ENCODE results near the gene HPS3.
"Not testable (repeated sequence)": the region's sequence is repeated elsewhere in the genome, so short reads cannot be mapped to it uniquely, and the experiment has no call there.

The HPS3 gene

GRCh38 chr3:149129326-149130205, at the start of gene HPS3:
TSS of gene HPS3 (plus strand) at chr3:149129638. CDS start at chr3:149129724, 86 bp downstream.
- peak; percentile 67 to 68 for DNase-seq (ENCODE audit: low read depth in 2 of 2)

- DNase-seq (ENCODE audit: low read depth in 2 of 2), result no peak
These were observed 49.3 kb upstream of the HPS3 start for GRCh38 chr3:149080011-149080698.

- DNase-seq (ENCODE audit: low read depth in 2 of 2), result no peak
These were observed 48.7 kb upstream of the HPS3 start for GRCh38 chr3:149080699-149081091.

GRCh38 chr3:149081772-149082171, 47.7 kb upstream of the HPS3 start:
- no peak for DNase-seq (ENCODE audit: low read depth in 2 of 2)

- DNase-seq (ENCODE audit: low read depth in 2 of 2), result no peak
These were observed 43.6 kb upstream of the HPS3 start for GRCh38 chr3:149085828-149086231.

DNA sequence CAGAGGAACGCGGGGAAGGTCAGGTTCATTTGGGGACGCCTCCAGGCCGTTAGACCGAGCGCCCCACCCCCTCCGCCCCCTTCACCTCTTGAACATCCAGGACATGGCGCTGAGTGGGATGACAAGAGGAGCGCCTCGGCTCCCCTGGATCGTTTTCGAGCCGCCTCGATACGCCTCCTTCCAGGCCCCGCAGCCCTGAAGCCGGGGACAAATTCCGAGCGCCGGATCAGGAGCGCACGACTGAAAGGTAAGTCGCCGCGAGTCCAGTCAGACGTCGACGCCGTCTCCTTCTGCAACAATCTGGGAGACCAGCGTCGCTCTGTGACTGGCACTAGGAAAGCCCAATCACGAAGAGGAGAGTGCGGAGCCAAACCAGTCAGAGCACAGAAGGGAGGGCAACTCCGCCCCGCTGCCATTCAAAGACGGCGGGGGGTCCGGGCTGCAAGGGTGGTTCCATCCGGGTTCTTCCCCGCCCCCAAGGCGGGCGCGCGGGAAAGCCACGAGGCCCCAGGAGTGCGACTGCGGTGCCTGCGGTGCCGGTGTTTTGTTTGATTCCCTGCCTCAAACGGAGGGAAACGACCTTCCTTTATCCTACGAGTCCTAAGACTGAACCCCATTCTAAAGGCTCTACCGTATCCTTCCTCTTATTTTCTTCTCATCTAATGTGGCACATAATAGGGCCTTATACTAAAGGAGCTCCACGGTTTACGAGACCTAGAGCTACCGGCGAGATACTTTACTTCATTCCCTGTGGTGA, 43.0 kb upstream of the HPS3 start, which contains the start of gene HLTF:
TSS of gene HLTF (minus strand) at position 302 of the 757 bp plus-strand sequence. CDS start at position 105, 197 bp downstream.
- DNase-seq (ENCODE audit: low read depth in 2 of 2), result peak; percentile 76 to 80

- no peak for DNase-seq (ENCODE audit: low read depth in 2 of 2)
These were observed 42.2 kb upstream of the HPS3 start for GRCh38 chr3:149087208-149087607.

DNA sequence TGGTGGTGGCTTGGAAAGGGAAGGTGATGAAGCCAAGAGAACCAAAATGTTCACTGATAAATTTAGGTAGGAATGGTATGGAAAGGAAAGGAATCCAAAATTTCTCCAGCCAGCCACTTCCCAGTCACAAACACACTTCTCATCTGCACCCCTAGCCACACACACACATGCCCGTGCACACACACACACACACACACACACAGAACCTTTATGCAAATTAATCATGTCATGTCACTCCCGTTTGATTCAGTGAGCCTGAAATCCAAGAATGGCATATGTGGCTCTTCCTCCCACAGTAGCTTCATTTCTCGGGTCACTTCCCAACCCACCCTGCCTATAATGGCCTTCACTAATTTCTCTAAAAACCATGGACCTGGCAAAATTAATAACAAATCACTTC, 40.0 kb upstream of the HPS3 start:
- DNase-seq (ENCODE audit: low read depth in 2 of 2), result no peak

GRCh38 chr3:149090461-149090860, 39.0 kb upstream of the HPS3 start:
- DNase-seq (ENCODE audit: low read depth in 2 of 2), result no peak

DNA sequence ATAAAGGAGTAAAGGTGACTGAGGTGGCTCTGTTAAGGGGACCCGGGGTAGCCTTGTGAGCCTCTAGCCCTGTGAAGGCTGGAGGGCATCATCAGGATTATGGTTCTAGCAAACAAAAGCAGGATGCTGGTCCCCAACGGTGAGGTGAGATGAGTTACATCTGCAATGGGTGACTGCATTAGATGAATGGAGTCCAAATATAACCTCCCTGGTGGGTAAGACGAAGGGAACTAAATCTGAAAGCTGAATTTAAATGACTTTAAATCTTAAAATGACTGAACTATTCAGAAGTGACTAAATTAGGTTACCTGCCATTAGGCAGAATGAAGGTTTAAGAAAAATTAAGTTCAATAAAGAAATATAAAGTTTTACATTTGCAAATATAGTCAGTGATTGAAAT, 38.5 kb upstream of the HPS3 start:
- DNase-seq (ENCODE audit: low read depth in 2 of 2), result no peak

GRCh38 chr3:149091983-149092382, 37.5 kb upstream of the HPS3 start:
- DNase-seq (ENCODE audit: low read depth in 2 of 2), result no peak

DNA sequence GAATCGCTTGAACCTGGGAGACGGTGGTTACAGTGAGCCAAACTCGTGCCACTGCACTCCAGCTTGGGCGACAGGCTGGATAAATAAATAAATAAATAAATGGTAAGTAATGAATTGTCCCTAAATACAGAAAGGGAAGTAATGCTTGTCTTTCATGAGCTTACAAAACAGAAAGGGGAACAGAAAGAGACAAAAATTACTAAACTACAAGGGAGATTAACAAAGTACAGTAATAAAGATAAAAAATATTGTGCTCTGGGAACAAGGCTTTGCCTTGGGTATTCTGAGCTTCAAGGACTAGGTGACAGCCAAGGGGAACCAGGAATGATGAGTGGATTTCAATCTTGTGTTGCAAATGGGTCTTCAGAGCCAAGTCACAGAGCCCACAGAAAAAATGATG, 34.0 kb upstream of the HPS3 start:
- DNase-seq (ENCODE audit: low read depth in 2 of 2), result no peak

DNA sequence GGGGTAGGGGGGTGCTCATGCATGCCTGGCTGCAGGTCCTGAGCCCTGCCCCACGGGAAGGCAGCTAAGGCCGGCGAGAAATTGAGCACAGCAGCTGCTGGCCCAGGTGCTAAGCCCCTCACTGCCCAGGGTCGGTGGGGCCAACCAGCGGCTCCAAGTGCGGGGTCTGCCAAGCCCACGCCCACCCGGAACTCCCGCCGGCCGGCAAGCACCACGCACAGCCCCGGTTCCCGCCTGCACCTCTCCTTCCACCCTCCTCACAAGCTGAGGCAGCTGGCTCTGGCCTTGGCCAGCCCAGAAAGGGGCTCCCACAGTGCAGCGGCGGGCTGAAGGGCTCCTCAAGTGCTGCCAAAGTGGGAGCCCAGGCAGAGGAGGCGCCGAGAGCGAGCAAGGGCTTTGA, 31.5 kb upstream of the HPS3 start:
- DNase-seq (ENCODE audit: low read depth in 2 of 2), result not testable (repeated sequence)

DNA sequence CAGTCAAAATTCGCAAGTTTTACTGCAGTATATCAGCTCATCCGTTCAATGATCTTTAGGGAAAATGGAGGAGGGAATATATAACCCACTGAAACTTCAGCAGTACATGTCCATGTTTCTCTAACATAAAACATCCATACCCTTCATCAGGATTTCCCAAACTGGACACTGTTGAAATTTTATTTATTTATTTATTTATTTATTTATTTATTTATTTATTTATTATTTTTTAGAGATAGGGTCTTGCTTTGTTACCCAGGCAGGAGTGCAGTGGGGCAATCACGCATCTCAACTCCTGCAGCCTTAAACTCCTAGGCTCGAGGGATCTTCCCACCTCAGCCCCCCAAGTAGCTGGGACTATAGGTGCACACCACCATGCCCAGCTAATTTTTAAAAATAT, 28.3 kb upstream of the HPS3 start:
- no peak for DNase-seq (ENCODE audit: low read depth in 2 of 2)

GRCh38 chr3:149101641-149102040, 27.8 kb upstream of the HPS3 start:
- DNase-seq (ENCODE audit: low read depth in 2 of 2), result no peak

GRCh38 chr3:149104484-149104883, 25.0 kb upstream of the HPS3 start:
- DNase-seq (ENCODE audit: low read depth in 2 of 2), result no peak

DNA sequence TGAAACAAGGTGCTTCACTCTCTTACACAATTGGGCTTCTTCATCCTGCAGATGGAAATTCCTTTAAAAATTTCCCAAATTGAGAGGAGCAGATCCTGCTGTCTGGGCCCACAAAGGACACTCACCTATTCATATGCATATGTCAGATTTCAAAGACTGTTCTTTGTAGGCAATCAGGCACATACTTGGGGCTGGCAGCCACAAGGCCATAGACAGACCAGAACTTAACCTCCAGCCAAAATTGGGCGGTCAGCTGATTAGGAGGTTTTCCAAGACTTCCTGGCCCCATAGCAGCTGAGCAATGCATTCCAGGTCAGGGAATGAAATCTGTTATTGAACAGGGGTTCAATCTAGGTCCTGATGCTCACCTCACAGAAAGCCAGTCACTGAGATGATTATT, 15.0 kb upstream of the HPS3 start:
- no peak for DNase-seq (ENCODE audit: low read depth in 2 of 2)

- DNase-seq (ENCODE audit: low read depth in 2 of 2), result no peak
These were observed 14.3 kb upstream of the HPS3 start for GRCh38 chr3:149115114-149115513.

GRCh38 chr3:149118724-149119123, 10.7 kb upstream of the HPS3 start:
- no peak for DNase-seq (ENCODE audit: low read depth in 2 of 2)

DNA sequence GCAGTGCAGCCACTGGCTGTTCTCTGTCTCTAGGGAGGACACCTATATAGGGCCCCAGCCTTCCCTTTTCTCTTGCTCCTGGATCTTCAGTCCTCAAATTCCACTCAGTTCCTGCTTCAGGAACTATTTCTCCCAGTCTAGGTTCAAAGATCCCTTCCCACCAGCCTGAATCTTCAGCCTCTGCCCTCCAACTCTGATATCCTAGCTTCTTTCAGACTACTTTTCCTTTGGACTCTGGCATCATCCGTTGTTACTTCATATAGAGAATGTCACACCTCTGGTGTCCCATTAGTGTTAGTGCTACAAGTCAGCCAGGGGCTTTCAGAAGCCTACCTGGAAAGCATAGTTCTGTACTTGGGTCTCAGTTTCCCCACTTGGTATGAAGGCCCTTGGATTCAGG, 10.0 kb upstream of the HPS3 start:
- no peak for DNase-seq (ENCODE audit: low read depth in 2 of 2)

- DNase-seq (ENCODE audit: low read depth in 2 of 2), result no peak
These were observed 9.1 kb upstream of the HPS3 start for GRCh38 chr3:149120051-149120972.
